ENCODE measurements around the gene CCNE1. TPM values are rescaled to one million over a fixed set of nuclear protein-coding genes. Genes with fewer than 3 reads are reported as not detected.
"Not testable (repeated sequence)": the region's sequence is repeated elsewhere in the genome, so short reads cannot be mapped to it uniquely, and the experiment has no call there.

The CCNE1 gene
- total and polyA plus RNA-seq, 7 donors: 0.97 to 6.7 (median 2.0) TPM

DNA sequence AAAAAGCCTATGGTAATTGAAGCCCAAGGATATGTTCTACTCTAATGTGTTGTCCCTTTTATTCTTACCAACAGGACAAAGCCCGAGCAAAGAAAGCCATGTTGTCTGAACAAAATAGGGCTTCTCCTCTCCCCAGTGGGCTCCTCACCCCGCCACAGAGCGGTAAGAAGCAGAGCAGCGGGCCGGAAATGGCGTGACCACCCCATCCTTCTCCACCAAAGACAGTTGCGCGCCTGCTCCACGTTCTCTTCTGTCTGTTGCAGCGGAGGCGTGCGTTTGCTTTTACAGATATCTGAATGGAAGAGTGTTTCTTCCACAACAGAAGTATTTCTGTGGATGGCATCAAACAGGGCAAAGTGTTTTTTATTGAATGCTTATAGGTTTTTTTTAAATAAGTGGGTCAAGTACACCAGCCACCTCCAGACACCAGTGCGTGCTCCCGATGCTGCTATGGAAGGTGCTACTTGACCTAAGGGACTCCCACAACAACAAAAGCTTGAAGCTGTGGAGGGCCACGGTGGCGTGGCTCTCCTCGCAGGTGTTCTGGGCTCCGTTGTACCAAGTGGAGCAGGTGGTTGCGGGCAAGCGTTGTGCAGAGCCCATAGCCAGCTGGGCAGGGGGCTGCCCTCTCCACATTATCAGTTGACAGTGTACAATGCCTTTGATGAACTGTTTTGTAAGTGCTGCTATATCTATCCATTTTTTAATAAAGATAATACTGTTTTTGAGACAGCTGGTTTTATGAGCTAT is 12.0 kb downstream of the CCNE1 start:
- peaks cover 2 to 20% of the 10 kb centered on the region in 2 donors for H3K36me3 ChIP-seq (ENCODE audit: insufficient read depth in 1 of 2, low read depth in 1 of 2)
- DNase-seq: peak in 1 of 2 donors; percentile 56
- H3K27ac ChIP-seq: no peak overlapping the region
- TF ChIP-seq CTCF (IDR thresholded peaks at IDR 0.05): no peak
- no peaks in the 10 kb centered on the region for H3K4me1 ChIP-seq
- H3K4me3 ChIP-seq: no peak overlapping the region
- intact Hi-C loops (cut with DNase I): no loop called here
- ATAC-seq: no peak
- 92 to 95% (median 92%) methylated on average over 19 to 20 of the region's 20 CpGs for WGBS, 3 donors
- H3K27me3 ChIP-seq (ENCODE audit: insufficient read depth in 3 of 3, low read length in 2 of 3): no peaks in the 10 kb centered on the region
- H3K9me3 ChIP-seq: no peaks in the 10 kb centered on the region

DNA sequence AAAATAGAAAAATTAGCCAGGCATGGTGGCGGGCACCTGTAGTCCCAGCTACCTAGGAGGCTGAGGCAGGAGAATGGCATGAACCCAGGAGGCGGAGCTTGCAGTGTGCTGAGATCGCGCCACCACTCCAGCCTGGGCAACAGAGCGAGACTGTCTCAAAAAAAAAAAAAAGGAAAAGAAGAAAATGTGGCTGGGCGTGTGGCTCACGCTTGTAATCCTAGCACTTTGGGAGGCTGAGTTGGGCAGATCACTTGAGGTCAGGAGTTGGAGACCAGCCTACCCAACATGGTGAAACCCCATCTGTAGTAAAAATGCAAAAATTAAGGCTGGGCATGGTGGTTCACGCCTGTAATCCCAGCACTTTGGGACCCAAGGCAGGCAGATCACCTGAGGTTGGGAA is 13.5 kb downstream of the CCNE1 start:
- H3K4me1 ChIP-seq; H3K9me3 ChIP-seq; H3K27ac ChIP-seq; H3K4me3 ChIP-seq; ATAC-seq; intact Hi-C loops (cut with DNase I); H3K27me3 ChIP-seq (ENCODE audit: insufficient read depth in 3 of 3, low read length in 2 of 3): not testable (repeated sequence)
- peak in 1 of 2 donors; percentile 4 for DNase-seq
- 92 to 99% (median 94%) methylated on average over 7 to 8 of the region's 8 CpGs for WGBS, 3 donors
- H3K36me3 ChIP-seq (ENCODE audit: insufficient read depth in 1 of 2, low read depth in 1 of 2): peaks cover 2 to 20% of the 10 kb centered on the region in 2 donors

DNA sequence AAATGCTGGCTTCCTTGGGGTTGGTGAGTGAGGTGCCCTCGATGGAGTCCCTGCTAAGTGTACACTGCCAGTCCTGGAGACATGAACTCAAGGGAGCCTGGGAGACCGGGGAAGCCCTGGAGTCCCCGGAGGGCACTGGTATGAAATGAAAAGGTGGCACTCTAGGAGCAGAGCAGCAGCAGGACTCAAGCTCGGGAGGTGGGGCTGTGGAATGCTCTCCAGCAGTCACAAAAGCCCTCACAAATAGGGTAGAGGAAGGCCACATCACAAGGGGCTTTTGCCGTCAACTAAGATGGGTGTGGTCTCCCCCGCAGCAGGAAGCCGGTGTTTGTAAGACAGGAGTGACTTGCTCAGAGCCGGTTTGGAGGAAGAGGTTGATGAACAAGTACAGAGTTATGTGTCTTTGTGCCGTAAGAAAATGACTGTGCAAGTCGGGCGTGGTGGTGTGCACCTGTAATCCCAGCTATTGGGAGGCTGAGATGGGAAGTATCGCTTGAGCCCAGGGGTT is 19.3 kb downstream of the CCNE1 start:
- DNase-seq (peak in 1 of 2 donors; percentile 39), ATAC-seq (no peak)
- no peak overlapping the region for H3K4me3 ChIP-seq
- no peaks in the 10 kb centered on the region for H3K36me3 ChIP-seq (ENCODE audit: insufficient read depth in 1 of 2, low read depth in 1 of 2)
- TF ChIP-seq CTCF (IDR thresholded peaks at IDR 0.05): no peak
- intact Hi-C loops (cut with DNase I): no loop called here
- no peak overlapping the region for H3K27ac ChIP-seq
- H3K9me3 ChIP-seq: no peaks in the 10 kb centered on the region
- H3K4me1 ChIP-seq: no peaks in the 10 kb centered on the region
- H3K27me3 ChIP-seq (ENCODE audit: insufficient read depth in 3 of 3, low read length in 2 of 3): peaks cover 0 to 2% (median 0%) of the 10 kb centered on the region in 3 donors
- WGBS, 3 donors: 57 to 61% (median 61%) methylated on average over 12 of the region's 12 CpGs

DNA sequence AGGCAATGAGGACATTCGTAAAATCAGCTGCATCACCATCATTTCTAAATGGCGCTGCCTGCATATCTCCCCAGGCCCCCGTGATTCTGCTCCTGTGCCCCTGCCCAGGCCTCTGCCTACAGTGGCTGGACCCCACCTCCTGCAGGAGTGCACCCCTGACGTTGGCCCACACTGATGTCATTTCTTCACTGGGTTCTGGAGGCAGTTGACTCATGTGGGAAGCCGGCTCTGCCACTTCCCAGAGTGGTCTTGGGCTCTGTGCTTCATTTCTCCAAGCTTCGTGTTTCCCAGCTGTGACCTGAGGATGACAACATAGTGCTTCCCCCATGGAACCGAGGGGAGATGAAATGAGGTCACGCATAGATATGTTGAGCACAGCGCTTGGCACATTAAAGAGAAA is 19.9 kb downstream of the CCNE1 start:
- no peak for TF ChIP-seq CTCF (IDR thresholded peaks at IDR 0.05)
- H3K9me3 ChIP-seq: no peaks in the 10 kb centered on the region
- no peaks in the 10 kb centered on the region for H3K4me1 ChIP-seq
- H3K27ac ChIP-seq: no peak overlapping the region
- no peaks in the 10 kb centered on the region for H3K36me3 ChIP-seq (ENCODE audit: insufficient read depth in 1 of 2, low read depth in 1 of 2)
- 64 to 74% (median 67%) methylated on average over 9 of the region's 9 CpGs for WGBS, 3 donors
- peak in 1 of 2 donors; percentile 25 for DNase-seq
- H3K27me3 ChIP-seq (ENCODE audit: insufficient read depth in 3 of 3, low read length in 2 of 3): peaks cover 0 to 2% (median 0%) of the 10 kb centered on the region in 3 donors
- intact Hi-C loops (cut with DNase I): no loop called here
- no peak for ATAC-seq
- H3K4me3 ChIP-seq: no peak overlapping the region

GRCh38 chr19:29832801-29833200 is 21.0 kb downstream of the CCNE1 start:
- WGBS, 3 donors: 85 to 94% (median 89%) methylated on average over 9 of the region's 9 CpGs
- no peak overlapping the region for H3K4me3 ChIP-seq
- no peak overlapping the region for H3K27ac ChIP-seq
- DNase-seq: peak in 1 of 2 donors; percentile 19
- no peaks in the 10 kb centered on the region for H3K4me1 ChIP-seq
- TF ChIP-seq CTCF (IDR thresholded peaks at IDR 0.05): no peak
- no peaks in the 10 kb centered on the region for H3K36me3 ChIP-seq (ENCODE audit: insufficient read depth in 1 of 2, low read depth in 1 of 2)
- intact Hi-C loops (cut with DNase I): no loop called here
- H3K27me3 ChIP-seq (ENCODE audit: insufficient read depth in 3 of 3, low read length in 2 of 3): peaks cover 0 to 2% (median 0%) of the 10 kb centered on the region in 3 donors
- no peaks in the 10 kb centered on the region for H3K9me3 ChIP-seq
- no peak for ATAC-seq
